Spleen (tissue), 11 donors: ENCODE measurements around the gene SLAMF6. TPM values are rescaled to one million over a fixed set of nuclear protein-coding genes. Genes with fewer than 3 reads are reported as not detected.
"Not testable (repeated sequence)": the region's sequence is repeated elsewhere in the genome, so short reads cannot be mapped to it uniquely, and the experiment has no call there.

Experiments used
- DNase-seq: peaks from one replicate; pipeline ENCODE4 v3.0.0-alpha.2; 2020
- H3K27ac ChIP-seq, 8 donors: fragments of 200-600 bp; sonication (generic) in 7 of 8; 1 replicate in 4 of 8; 2 replicates in 4 of 8; pipeline versions ENCODE4 v1.5.0 to v1.8.0; 2016 to 2021; ENCODE audit warnings: inconsistent platforms in 4 of 8, mild to moderate bottlenecking in 4 of 8, moderate library complexity in 1 of 8
- H3K27me3 ChIP-seq, 7 donors: fragments of 200-600 bp; sonication (generic) in 6 of 7; replicated peaks in 1 of 7; 1 replicate in 4 of 7; 2 replicates in 3 of 7; pipeline versions ENCODE4 v1.5.0 to v1.8.0; 2016 to 2021; ENCODE audit warnings: inconsistent platforms in 3 of 7, mild to moderate bottlenecking in 1 of 7
- H3K36me3 ChIP-seq, 6 donors: fragments of 200-600 bp; sonication (generic) in 5 of 6; 1 replicate in 4 of 6; 2 replicates in 2 of 6; pipeline versions ENCODE4 v1.5.0 to v1.8.0; 2016 to 2021; ENCODE audit warnings: inconsistent platforms in 2 of 6
- H3K4me1 ChIP-seq, 6 donors: fragments of 200-600 bp; sonication (generic) in 5 of 6; 1 replicate in 3 of 6; 2 replicates in 3 of 6; pipeline versions ENCODE4 v1.5.0 to v1.8.0; 2016 to 2021; ENCODE audit warnings: inconsistent platforms in 3 of 6
- H3K4me3 ChIP-seq, 8 donors: fragments of 200-600 bp; sonication (generic) in 7 of 8; 1 replicate in 4 of 8; 2 replicates in 4 of 8; pipeline versions ENCODE4 v1.5.0 to v1.8.0; 2016 to 2021; ENCODE audit warnings: inconsistent platforms in 4 of 8, mild to moderate bottlenecking in 4 of 8, moderate library complexity in 2 of 8
- H3K9me3 ChIP-seq, 8 donors: fragments of 200-600 bp; sonication (generic) in 7 of 8; 1 replicate in 4 of 8; 2 replicates in 4 of 8; pipeline versions ENCODE4 v1.5.0 to v1.8.0; 2016 to 2021; ENCODE audit warnings: inconsistent platforms in 4 of 8
- POLR2A ChIP-seq, 3 donors: fragments of 450-650 bp; IDR thresholded peaks; one replicate each; pipeline ENCODE4 v1.5.1; 2017; ENCODE audit warnings: antibody characterized with exemption in 3 of 3, mild to moderate bottlenecking in 1 of 3
- POLR2AphosphoS5 ChIP-seq, 3 donors: sonication (generic); formaldehyde crosslinking; IDR thresholded peaks; one replicate each; pipeline ENCODE4 v1.5.1; 2017; ENCODE audit warnings: antibody characterized with exemption in 3 of 3
- WGBS, 5 donors: extraction: QIAGEN DNeasy Blood & Tissue Kit in 3 of 5; methylation state at CpG; one replicate each; pipeline versions ENCODE4 v1.1.5 to v1.1.7; 2013 to 2018; 5-methylcytosine and 5-hydroxymethylcytosine counted together
- intact Hi-C: fragments of 100-400 bp; cut with DNase I; formaldehyde crosslinking; loops from one replicate; pipeline ENCODE4 v1.15.0; 2023; ENCODE audit warnings: low total_unique reads
- polyA plus RNA-seq, 3 donors: library from polyadenylated mRNA; stranded (reverse); fragments of 200-250 nt; gene quantifications; one replicate each; pipeline ENCODE4 v1.2.1, GENCODE V29; 2013
- total RNA-seq, 7 donors: library from RNA; depleted of rRNA in 3 of 7; stranded (reverse); fragments of >200 nt in 3 of 7; fragmentation: NEBNext Ultra II Directional in 4 of 7; extraction: Animal tissue kit (Norgen Biotek cat#: 25700) in 4 of 7; gene quantifications; one replicate each; pipeline versions ENCODE4 v1.1.0 to v1.2.1, GENCODE V29; 2016 to 2021
- TF ChIP-seq, protein P1 (sequence below), 11 experiments: fragments of 200-600 bp in 7 of 11; fragments of 450-650 bp in 4 of 11; sonication (generic) in 4 of 11; IDR thresholded peaks in 8 of 11; conservative IDR thresholded peaks in 3 of 11; 1 replicate in 7 of 11; 2 replicates in 4 of 11; pipeline versions ENCODE4 v1.4.0 to v1.8.0; 2016 to 2021; ENCODE audit warnings: antibody characterized with exemption in 11 of 11, inconsistent platforms in 4 of 11, mild to moderate bottlenecking in 1 of 11
- donor health status: healthy with polysubstance abuse.
- donor health status: DM: no; HTN: no; CAD: no; lungs with moderate emphysema.
- donor health status: DM: no; HTN: no; CAD: no.
- donor health status: Bipolar disorder and iron deficiency.
- donor health status: healthy.
- donor health status: DM: no; HTN: no; CAD: no.
- donor health status: DM: yes; HTN: yes; CAD: no.

Gene SLAMF6
- total and polyA plus RNA-seq, 10 donors: 21.5 to 52.4 (median 36.1) TPM

DNA sequence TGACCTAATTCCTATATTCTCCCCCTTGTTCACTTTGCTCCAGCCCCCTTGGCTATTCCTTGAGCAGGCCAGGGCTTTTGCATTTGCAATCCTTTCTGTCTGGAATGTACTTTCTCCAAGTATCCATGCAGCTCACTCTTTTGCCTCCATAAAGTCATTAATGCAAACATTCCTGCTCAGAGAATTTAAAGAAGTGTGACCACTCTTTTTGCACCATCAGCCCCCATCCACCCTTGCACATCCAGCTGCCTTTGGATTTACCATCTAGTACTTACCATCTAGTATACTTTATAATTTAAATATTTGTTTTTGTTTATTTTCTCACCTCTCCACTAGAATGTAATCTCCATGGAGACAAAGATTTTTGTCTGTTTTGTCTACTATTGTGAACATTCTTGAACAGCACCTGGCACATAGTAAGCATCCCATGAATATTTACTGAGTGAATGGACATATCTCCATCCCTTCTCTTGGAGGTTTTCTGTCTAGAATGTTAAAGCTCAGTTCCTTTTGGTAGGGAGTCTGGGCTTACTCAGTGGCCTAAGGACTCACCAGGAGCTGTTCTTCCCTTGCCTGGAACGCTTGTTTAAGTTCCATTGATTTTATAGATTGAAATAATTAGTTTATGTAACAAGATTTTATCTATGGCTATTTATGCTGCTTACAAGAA lies 22.6 kb downstream of the SLAMF6 start:
- intact Hi-C loops: no loop called here
- Histone ChIP-seq H3K9me3 (peaks cover 3 to 22% (median 16%) of the 10 kb centered on the region in 8 donors), H3K4me3 (no peak overlapping the region), H3K27ac (peak overlapping the region in 4 of 8 donors; percentile 33 to 54 (median 40)), H3K4me1 (peaks cover 0 to 66% (median 7%) of the 10 kb centered on the region in 6 donors), H3K27me3 (no peaks in the 10 kb centered on the region), H3K36me3 (peaks cover 0 to 54% (median under 1%) of the 10 kb centered on the region in 6 donors)
- DNase-seq: no peak
- TF ChIP-seq, protein P1, sequence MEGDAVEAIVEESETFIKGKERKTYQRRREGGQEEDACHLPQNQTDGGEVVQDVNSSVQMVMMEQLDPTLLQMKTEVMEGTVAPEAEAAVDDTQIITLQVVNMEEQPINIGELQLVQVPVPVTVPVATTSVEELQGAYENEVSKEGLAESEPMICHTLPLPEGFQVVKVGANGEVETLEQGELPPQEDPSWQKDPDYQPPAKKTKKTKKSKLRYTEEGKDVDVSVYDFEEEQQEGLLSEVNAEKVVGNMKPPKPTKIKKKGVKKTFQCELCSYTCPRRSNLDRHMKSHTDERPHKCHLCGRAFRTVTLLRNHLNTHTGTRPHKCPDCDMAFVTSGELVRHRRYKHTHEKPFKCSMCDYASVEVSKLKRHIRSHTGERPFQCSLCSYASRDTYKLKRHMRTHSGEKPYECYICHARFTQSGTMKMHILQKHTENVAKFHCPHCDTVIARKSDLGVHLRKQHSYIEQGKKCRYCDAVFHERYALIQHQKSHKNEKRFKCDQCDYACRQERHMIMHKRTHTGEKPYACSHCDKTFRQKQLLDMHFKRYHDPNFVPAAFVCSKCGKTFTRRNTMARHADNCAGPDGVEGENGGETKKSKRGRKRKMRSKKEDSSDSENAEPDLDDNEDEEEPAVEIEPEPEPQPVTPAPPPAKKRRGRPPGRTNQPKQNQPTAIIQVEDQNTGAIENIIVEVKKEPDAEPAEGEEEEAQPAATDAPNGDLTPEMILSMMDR (IDR thresholded peaks at IDR 0.05 in 8 of 11, conservative IDR thresholded peaks at IDR 0.05 in 3 of 11): no peak
- no peak for TF ChIP-seq POLR2A (IDR thresholded peaks at IDR 0.05)
- no peak for TF ChIP-seq POLR2AphosphoS5 (IDR thresholded peaks at IDR 0.05)
- 72 to 91% (median 89%) methylated on average over 1 of the region's 1 CpG for WGBS, 5 donors

DNA sequence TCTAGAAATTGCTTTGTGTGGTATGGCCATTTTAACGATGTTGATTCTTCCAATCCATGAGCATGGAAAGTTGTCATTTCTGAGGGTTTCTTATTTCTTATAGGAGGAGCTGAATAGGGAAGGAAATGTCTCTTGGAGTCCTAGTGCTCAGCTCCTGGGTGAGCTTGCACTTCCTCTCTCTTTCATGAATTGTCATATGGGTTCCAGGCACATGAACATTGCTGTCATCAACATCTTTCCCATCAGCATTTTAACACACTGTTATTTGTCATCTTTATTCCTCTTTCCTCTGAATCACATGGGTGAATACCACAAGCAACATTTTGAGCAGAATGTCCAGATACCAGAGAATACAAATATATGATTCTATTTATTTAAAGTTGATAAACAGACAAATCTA lies 23.4 kb downstream of the SLAMF6 start:
- no peaks in the 10 kb centered on the region for H3K27me3 ChIP-seq
- intact Hi-C loops: no loop called here
- WGBS, 5 donors: 62 to 86% (median 80%) methylated on average over 1 of the region's 1 CpG

DNA sequence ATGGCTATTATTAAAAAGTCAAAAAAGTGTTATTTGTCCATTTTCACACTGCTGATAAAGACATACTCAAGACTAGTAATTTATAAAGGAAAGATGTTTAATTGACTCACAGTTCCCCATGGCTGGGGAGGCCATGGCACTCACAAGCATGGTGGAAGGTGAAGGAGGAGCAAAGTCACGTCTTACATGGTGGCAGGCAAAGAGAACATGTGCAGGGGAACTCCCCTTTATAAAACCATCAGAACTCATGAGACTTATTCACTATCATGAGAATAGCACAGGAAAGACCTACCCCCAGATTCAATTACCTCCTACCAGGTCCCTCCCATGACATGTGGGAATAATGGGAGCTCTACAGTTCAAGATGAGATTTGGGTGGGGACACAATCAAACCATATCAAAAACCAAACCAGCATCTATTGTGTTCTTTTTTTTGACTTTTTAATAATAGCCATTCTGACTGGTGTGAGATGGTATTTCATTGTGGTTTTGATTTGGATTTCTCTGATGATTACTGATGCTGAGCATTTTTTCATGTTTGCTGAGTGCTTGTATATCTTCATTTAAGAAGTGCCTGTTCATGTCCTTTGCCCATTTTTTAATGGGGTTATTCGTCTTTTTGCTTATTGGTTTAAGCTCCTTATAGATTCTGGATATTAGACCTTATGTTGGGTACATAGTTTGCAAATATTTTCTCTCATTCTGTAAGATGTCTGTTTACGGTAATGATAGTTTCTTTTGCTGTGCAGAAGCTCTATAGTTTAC lies 24.6 kb downstream of the SLAMF6 start:
- H3K4me1 ChIP-seq: peaks cover 0 to 52% (median 2%) of the 10 kb centered on the region in 6 donors
- DNase-seq, intact Hi-C loops, H3K4me3 ChIP-seq, H3K27me3 ChIP-seq: not testable (repeated sequence)
- H3K36me3 ChIP-seq: peaks cover 0 to 61% (median 4%) of the 10 kb centered on the region in 6 donors
- peak in 1 of 3 donors; percentile 5 for TF ChIP-seq POLR2AphosphoS5 (IDR thresholded peaks at IDR 0.05)
- peaks cover 3 to 16% (median 12%) of the 10 kb centered on the region in 8 donors for H3K9me3 ChIP-seq
- peak overlapping the region in 1 of 8 donors; percentile 54 for H3K27ac ChIP-seq
- WGBS, 5 donors: 70 to 98% (median 93%) methylated on average over 3 of the region's 3 CpGs

More for the DNA sequence above, 23.4 kb downstream of the SLAMF6 start:
- H3K27ac ChIP-seq: peak overlapping the region in 5 of 8 donors; percentile 28 to 54 (median 40)
- H3K4me1 ChIP-seq: peaks cover 0 to 63% (median 7%) of the 10 kb centered on the region in 6 donors
- H3K36me3 ChIP-seq: peaks cover 0 to 56% (median 4%) of the 10 kb centered on the region in 6 donors
- DNase-seq: no peak
- no peak for TF ChIP-seq POLR2A (IDR thresholded peaks at IDR 0.05)
- TF ChIP-seq POLR2AphosphoS5 (IDR thresholded peaks at IDR 0.05): peak in 1 of 3 donors; percentile 43
- TF ChIP-seq, protein P1 (IDR thresholded peaks at IDR 0.05 in 8 of 11, conservative IDR thresholded peaks at IDR 0.05 in 3 of 11): no peak
- H3K9me3 ChIP-seq: peaks cover 3 to 16% (median 12%) of the 10 kb centered on the region in 8 donors
- no peak overlapping the region for H3K4me3 ChIP-seq

DNA sequence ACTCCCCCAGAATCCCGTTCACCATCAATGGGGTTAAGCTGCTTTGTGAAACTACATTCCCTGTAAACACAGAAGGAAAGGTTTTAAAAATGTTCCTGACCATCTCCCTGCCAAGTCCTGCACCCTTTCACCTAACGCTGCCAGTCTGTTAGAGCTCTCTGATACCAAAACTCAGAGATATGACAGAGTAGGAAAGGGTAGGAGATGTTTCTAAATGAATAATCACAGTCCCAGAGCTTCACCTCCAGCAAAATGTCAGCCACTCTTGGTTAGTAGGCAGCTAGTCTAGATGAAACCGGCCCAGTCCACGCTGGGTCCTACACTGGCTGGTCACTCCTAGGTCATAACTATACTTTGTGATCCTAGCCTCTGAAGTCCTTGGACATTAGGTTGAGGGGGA lies 26.7 kb downstream of the SLAMF6 start:
- H3K36me3 ChIP-seq: peaks cover 0 to 73% (median 4%) of the 10 kb centered on the region in 6 donors
- no peak overlapping the region for H3K4me3 ChIP-seq
- 87 to 96% (median 91%) methylated on average over 4 of the region's 4 CpGs for WGBS, 5 donors
- no peak for DNase-seq
- no peaks in the 10 kb centered on the region for H3K27me3 ChIP-seq
- H3K4me1 ChIP-seq: peaks cover 0 to 49% (median 0%) of the 10 kb centered on the region in 6 donors
- intact Hi-C loops: no loop called here
- H3K27ac ChIP-seq: peak overlapping the region in 1 of 8 donors; percentile 5
- H3K9me3 ChIP-seq: peaks cover 3 to 16% (median 12%) of the 10 kb centered on the region in 8 donors
- TF ChIP-seq POLR2AphosphoS5 (IDR thresholded peaks at IDR 0.05) (no peak), POLR2A (IDR thresholded peaks at IDR 0.05) (no peak)
- TF ChIP-seq, protein P1 (IDR thresholded peaks at IDR 0.05 in 8 of 11, conservative IDR thresholded peaks at IDR 0.05 in 3 of 11): no peak
